K562 (cell line): ENCODE results near the gene ERI2. TPM values are rescaled to one million over a fixed set of nuclear protein-coding genes. Genes with fewer than 3 reads are reported as not detected.

Experiments
- ATAC-seq: fragments of 200-7000 bp; cut with Tn5 transposase; 3 replicates; pipeline ENCODE4 v1.9.1; 2020; ENCODE audit warnings: moderate library complexity
- BruUV-seq: library from RNA; stranded (reverse); fragments of 400-500 nt; replicated peaks from 2 replicates; lab custom pipeline; 2021; lab: Mats Ljungman, UMichigan
- CTCF ChIA-PET: fragments of 300-600 bp; formaldehyde crosslinking; extraction: SDS; loops from one replicate; lab custom pipeline; 2021; ENCODE audit warnings: low intra/inter-chr PET ratio; lab: Yijun Ruan, JAX
- POLR2A ChIA-PET: fragments of 300-600, 350-650 bp; sonication (Branson Sonifier 250); formaldehyde crosslinking; extraction: SDS; loops from one replicate; lab custom pipeline; 2021; ENCODE audit warnings: antibody characterized with exemption, inconsistent platforms; lab: Yijun Ruan, JAX
- DNase-seq, 4 experiments: peaks; one replicate each; pipeline versions ENCODE4 v3.0.0 to v3.0.0-alpha.2; 2011 to 2018; ENCODE audit warnings: low spot score in 3 of 4, mixed read lengths in 3 of 4; ENCODE audit errors: extremely low read depth in 1 of 4
- FAIRE-seq: peaks from 2 replicates; lab custom pipeline; 2011; peaks lifted over from hg19 to GRCh38; lab: Jason Lieb, UNC
- H2AFZ ChIP-seq: 2 replicates; pipeline ENCODE4 v1.6.0; 2011; ENCODE audit warnings: low read depth, low read length, control low read depth, inconsistent platforms
- H3K27ac ChIP-seq: fragments of 200-600 bp; 3 replicates; pipeline ENCODE4 v1.8.0; 2011; ENCODE audit warnings: low read depth, mild to moderate bottlenecking, control low read depth, inconsistent platforms, low read length, moderate library complexity, mixed read lengths; ENCODE audit errors: extremely low read depth
- H3K27me3 ChIP-seq, 2 experiments: fragments of 300-600 bp in 1 of 2; 2 replicates in 1 of 2; 3 replicates in 1 of 2; pipeline versions ENCODE4 v1.6.0 to v1.8.0; 2011; ENCODE audit warnings: inconsistent platforms in 2 of 2, low read length in 2 of 2, mild to moderate bottlenecking in 1 of 2, mixed read lengths in 1 of 2, moderate library complexity in 1 of 2; ENCODE audit not compliant: control insufficient read depth in 2 of 2, insufficient read depth in 2 of 2
- H3K36me3 ChIP-seq: fragments of 300-600 bp; 3 replicates; pipeline ENCODE4 v1.8.0; 2011; ENCODE audit warnings: mild to moderate bottlenecking, low read length, inconsistent platforms; ENCODE audit not compliant: control insufficient read depth, insufficient read depth
- H3K4me1 ChIP-seq, 2 experiments: fragments of 200-600 bp in 1 of 2; replicated peaks in 1 of 2; 2 replicates in 1 of 2; 3 replicates in 1 of 2; pipeline versions ENCODE4 v1.5.1 to v1.8.0; 2011; ENCODE audit warnings: inconsistent platforms in 2 of 2, low read length in 2 of 2, mild to moderate bottlenecking in 1 of 2, mixed read lengths in 1 of 2, moderate library complexity in 1 of 2; ENCODE audit not compliant: control insufficient read depth in 2 of 2, insufficient read depth in 2 of 2
- H3K4me2 ChIP-seq: 2 replicates; pipeline ENCODE4 v1.6.1; 2011; ENCODE audit warnings: low read length, control low read depth, inconsistent platforms, mixed read lengths; ENCODE audit not compliant: insufficient read depth
- H3K4me3 ChIP-seq: fragments of 200-600 bp; sonication (generic), shearing (Covaris generic); 2 replicates; pipeline ENCODE4 v1.5.1; 2016; ENCODE audit warnings: control low read depth, inconsistent platforms
- H3K79me2 ChIP-seq: fragments of 200-600 bp; 3 replicates; pipeline ENCODE4 v1.8.0; 2011; ENCODE audit warnings: low read length, inconsistent platforms; ENCODE audit not compliant: control insufficient read depth, insufficient read depth
- H3K9ac ChIP-seq, 2 experiments: 2 replicates each; pipeline versions ENCODE4 v1.6.0 to v1.6.1; 2011; ENCODE audit warnings: low read depth in 2 of 2, low read length in 2 of 2, control low read depth in 1 of 2, inconsistent platforms in 1 of 2, mild to moderate bottlenecking in 1 of 2, mixed read lengths in 1 of 2; ENCODE audit not compliant: insufficient read depth in 1 of 2
- H3K9me1 ChIP-seq: one replicate; pipeline ENCODE4 v1.6.0; 2011; ENCODE audit warnings: inconsistent platforms, mild to moderate bottlenecking, low read length, moderate library complexity; ENCODE audit not compliant: control insufficient read depth, insufficient read depth
- H3K9me3 ChIP-seq: replicated peaks from 2 replicates; pipeline ENCODE4 v1.5.1; 2011; ENCODE audit warnings: low read depth, low read length, inconsistent platforms; ENCODE audit not compliant: control insufficient read depth, insufficient read depth
- H4K20me1 ChIP-seq: replicated peaks from 2 replicates; pipeline ENCODE4 v1.6.1; 2011; ENCODE audit warnings: low read length, inconsistent platforms, mixed read lengths; ENCODE audit not compliant: control insufficient read depth, insufficient read depth
- DLX4 ChIP-seq: fragments of 250-450 bp; sonication (Bioruptor Pico); IDR thresholded peaks from 2 replicates; pipeline ENCODE4 v1.6.1; 2021; ENCODE audit warnings: mild to moderate bottlenecking
- POLR3G ChIP-seq: IDR thresholded peaks from 2 replicates; pipeline ENCODE4 v1.6.1; 2011; ENCODE audit not compliant: insufficient read length, insufficient replicate concordance; ENCODE audit errors: extremely low read depth
- PRMT5 ChIP-seq: sonication (generic); formaldehyde crosslinking; IDR thresholded peaks from 2 replicates; pipeline ENCODE4 v1.5.0; 2020; ENCODE audit warnings: missing genetic modification reagents
- ZBTB8A ChIP-seq: fragments of 450-650 bp; IDR thresholded peaks from 2 replicates; pipeline ENCODE4 v1.6.1; 2018; ENCODE audit warnings: mild to moderate bottlenecking, moderate library complexity; ENCODE audit not compliant: partially characterized antibody
- ZNF121 ChIP-seq: sonication (generic); formaldehyde crosslinking; conservative IDR thresholded peaks from 2 replicates; pipeline ENCODE4 v1.8.0; 2022; ENCODE audit warnings: missing genetic modification reagents
- ZNF224 ChIP-seq: sonication (generic); formaldehyde crosslinking; IDR thresholded peaks from 2 replicates; pipeline ENCODE4 v1.8.0; 2022; ENCODE audit warnings: mild to moderate bottlenecking, missing genetic modification reagents
- WGBS: fragments of 100-300 bp; shearing (Covaris generic); methylation state at CpG from one replicate; pipeline ENCODE4 v1.1.6; 2016; ENCODE audit warnings: low coverage, mixed read lengths; ENCODE audit not compliant: insufficient coverage; ENCODE audit errors: missing lambda C conversion rate; 5-methylcytosine and 5-hydroxymethylcytosine counted together
- in situ Hi-C: fragments of 300-500 bp; cut with MboI; formaldehyde crosslinking; loops from 4 replicates; pipeline ENCODE4 v1.15.0; 2018; ENCODE audit warnings: inconsistent platforms, mixed read lengths
- intact Hi-C: fragments of 100-400 bp; cut with micrococcal nuclease; formaldehyde crosslinking; loops from 2 replicates; pipeline ENCODE4 v1.14.2; 2022
- polyA plus RNA-seq, 8 experiments: library from polyadenylated mRNA; depleted of rRNA in 4 of 8; stranded (reverse) in 5 of 8; unstranded in 3 of 8; fragments of >200 nt; fragmentation: Nextera tagmentation in 2 of 8; fragmentation: Illumina TruSeq in 1 of 8; extraction: Ambion mirVana in 2 of 8; extraction: Trizol in 1 of 8; gene quantifications; 2 replicates each; pipeline versions ENCODE4 v1.2.1 to v1.2.3, GENCODE V29; 2011 to 2014; ENCODE audit warnings: inconsistent platforms in 1 of 8, missing spikeins in 1 of 8
- total RNA-seq, 7 experiments: library from RNA; depleted of rRNA in 6 of 7; stranded (reverse); fragments of >200 nt in 6 of 7; fragmentation: Illumina TruSeq in 2 of 7; extraction: Trizol in 2 of 7; gene quantifications; 2 replicates each; pipeline versions ENCODE4 v1.2.1 to v1.2.3, GENCODE V29; 2011 to 2021; ENCODE audit warnings: low replicate concordance in 1 of 7
- TF ChIP-seq, protein P1 (sequence below): fragments of 250-450 bp; sonication (Bioruptor Pico); IDR thresholded peaks from 2 replicates; pipeline ENCODE4 v1.5.0; 2021; ENCODE audit warnings: mild to moderate bottlenecking, moderate library complexity
- TF ChIP-seq, protein P2 (sequence below): fragments of 250-450 bp; sonication (Bioruptor Pico); IDR thresholded peaks from 2 replicates; pipeline ENCODE4 v1.5.0; 2021; ENCODE audit warnings: mild to moderate bottlenecking, borderline replicate concordance

ERI2 gene
- total and polyA plus RNA-seq, 9 of the 15 experiments (the other 6 are each of a cell fraction or from before 2014, with no cell fraction given), result 23.3 to 57.0 (median 48.1) TPM

DNA sequence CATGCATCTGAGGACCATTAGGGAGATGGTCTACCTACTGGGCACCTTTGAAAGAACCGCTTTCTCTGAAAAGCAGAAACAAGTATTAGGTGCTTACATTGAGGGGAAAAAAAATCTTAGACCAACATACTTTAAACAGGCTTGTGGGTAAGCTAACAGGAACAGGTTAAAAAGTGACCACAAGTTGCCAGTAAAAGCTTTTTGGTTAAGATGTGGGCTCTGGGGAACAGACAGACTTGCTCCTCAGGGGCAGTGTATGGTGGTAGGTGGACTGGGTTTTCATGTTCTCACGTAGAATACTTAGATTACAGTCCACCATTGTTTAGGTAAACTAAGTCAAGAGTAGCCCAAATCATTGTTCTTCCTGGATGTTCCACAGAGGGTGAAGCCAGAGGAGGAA is 41.3 kb upstream of the ERI2 start:
- 72% methylated on average over 2 of the region's 2 CpGs for WGBS
- ATAC-seq, result no peak
- H3K9me3 ChIP-seq, result no peaks in the 10 kb centered on the region
- H3K27me3 ChIP-seq, result no peaks in the 10 kb centered on the region
- ChIA-PET POLR2A (interaction anchor here (0.7 kb wide), 1 partner anchor 10 kb away, joined by 4 read pairs; no protein-coding TSS in a partner anchor), CTCF (no interaction called here)
- DNase-seq, result no peak
- no peaks in the 10 kb centered on the region for H3K9me1 ChIP-seq
- H3K4me2 ChIP-seq, result no peak overlapping the region
- H3K36me3 ChIP-seq, result peaks cover 59% of the 10 kb centered on the region; the same call in 2 of the 3 replicates
- in situ Hi-C loops (no loop called here), intact Hi-C loops (no loop called here)
- H2AFZ ChIP-seq, result no peak overlapping the region
- no TSS peak for BruUV-seq
- no peak overlapping the region for H3K4me3 ChIP-seq
- FAIRE-seq, result no peak
- no peak overlapping the region for H3K9ac ChIP-seq
- H4K20me1 ChIP-seq, result no peaks in the 10 kb centered on the region
- H3K27ac ChIP-seq, result no peak overlapping the region
- H3K4me1 ChIP-seq, result no peaks in the 10 kb centered on the region
- H3K79me2 ChIP-seq, result no peaks in the 10 kb centered on the region
- TF ChIP-seq, protein P1, sequence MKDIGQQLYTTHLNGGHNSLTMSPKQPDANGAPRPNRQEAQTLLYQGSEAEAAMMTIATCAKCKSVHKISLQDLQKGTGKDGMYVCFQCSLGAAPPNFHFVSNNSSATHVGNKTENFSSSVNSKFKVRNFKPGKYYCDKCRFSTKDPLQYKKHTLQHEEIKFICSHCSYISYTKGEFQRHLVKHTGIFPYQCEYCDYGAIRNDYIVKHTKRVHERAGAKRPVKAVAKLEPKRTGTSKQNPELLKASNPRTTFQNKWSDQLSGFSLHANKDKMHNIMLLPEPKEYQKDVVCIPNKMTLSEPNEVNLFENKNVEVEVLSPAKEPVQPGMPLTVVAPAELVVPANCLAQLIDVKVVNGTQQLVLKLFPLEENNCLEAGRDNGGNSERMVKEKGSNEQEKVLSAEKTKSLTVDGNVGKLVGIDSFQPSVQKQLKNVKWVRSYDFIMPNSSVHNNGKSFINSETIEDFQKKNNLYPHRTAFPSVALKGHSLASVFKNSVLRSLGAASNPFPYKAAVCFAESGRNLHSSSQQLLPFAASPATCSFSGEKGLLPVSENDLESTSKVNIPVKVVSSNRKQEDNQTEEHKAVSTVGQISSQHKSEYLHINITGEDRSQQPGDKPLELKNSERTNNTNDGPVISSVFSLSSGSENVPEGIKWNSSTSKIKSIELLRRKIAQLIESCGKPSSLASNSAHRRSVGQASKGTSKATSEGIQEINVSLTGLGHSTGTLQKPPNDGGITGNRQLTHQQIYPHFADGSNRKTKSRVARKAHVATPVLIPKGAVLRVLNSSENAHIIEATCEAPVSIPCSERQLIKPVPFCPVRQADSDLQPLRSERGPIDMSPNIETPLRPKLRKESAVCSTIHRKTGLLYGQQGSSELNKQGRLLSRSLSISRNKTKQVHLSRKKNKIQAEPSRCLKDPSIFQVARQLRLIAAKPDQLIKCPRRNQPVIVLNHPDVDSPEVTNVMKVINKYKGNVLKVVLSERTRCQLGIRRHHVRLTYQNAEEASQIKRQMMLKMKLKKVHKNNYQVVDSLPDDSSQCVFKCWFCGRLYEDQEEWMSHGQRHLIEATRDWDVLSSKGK (CRISPR knock-in tag), result no peak
- no peak for TF ChIP-seq DLX4 (CRISPR knock-in tag)
- TF ChIP-seq, protein P2, sequence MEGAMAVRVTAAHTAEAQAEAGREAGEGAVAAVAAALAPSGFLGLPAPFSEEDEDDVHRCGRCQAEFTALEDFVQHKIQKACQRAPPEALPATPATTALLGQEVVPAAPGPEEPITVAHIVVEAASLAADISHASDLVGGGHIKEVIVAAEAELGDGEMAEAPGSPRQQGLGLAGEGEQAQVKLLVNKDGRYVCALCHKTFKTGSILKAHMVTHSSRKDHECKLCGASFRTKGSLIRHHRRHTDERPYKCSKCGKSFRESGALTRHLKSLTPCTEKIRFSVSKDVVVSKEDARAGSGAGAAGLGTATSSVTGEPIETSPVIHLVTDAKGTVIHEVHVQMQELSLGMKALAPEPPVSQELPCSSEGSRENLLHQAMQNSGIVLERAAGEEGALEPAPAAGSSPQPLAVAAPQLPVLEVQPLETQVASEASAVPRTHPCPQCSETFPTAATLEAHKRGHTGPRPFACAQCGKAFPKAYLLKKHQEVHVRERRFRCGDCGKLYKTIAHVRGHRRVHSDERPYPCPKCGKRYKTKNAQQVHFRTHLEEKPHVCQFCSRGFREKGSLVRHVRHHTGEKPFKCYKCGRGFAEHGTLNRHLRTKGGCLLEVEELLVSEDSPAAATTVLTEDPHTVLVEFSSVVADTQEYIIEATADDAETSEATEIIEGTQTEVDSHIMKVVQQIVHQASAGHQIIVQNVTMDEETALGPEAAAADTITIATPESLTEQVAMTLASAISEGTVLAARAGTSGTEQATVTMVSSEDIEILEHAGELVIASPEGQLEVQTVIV (CRISPR knock-in tag), result no peak
- no peak for TF ChIP-seq ZNF224 (CRISPR knock-in tag)
- no peak for TF ChIP-seq ZBTB8A
- TF ChIP-seq PRMT5, result no peak
- no peak for TF ChIP-seq POLR3G
- TF ChIP-seq ZNF121 (CRISPR knock-in tag), result no peak
